Right ventricle myocardium superior (tissue), 1 donor: ENCODE measurements around the gene TMEM109. TPM values are rescaled to one million over a fixed set of nuclear protein-coding genes. Genes with fewer than 3 reads are reported as not detected.
A peak's percentile ranks its signal among the peaks of the same experiment; 100 is the strongest.

Experiments
- ATAC-seq: fragments of 200-7000 bp; cut with Tn5 transposase; one replicate; pipeline ENCODE4 v1.9.1; 2020; ENCODE audit warnings: mild to moderate bottlenecking; ENCODE audit not compliant: poor library complexity
- DNase-seq: peaks from one replicate; pipeline ENCODE4 v3.0.0-alpha.2; 2020
- intact Hi-C: fragments of 100-400 bp; cut with DNase I; formaldehyde crosslinking; loops from one replicate; pipeline ENCODE4 v1.11.2; 2022
- total RNA-seq: library from RNA; stranded (reverse); fragmentation: NEBNext Ultra II Directional; extraction: Animal tissue kit (Norgen Biotek cat#: 25700); gene quantifications from one replicate; pipeline ENCODE4 v1.2.1, GENCODE V29; 2021
- donor health status: DM: no; HTN: yes; CAD: no; lungs with severe emphysema.

The TMEM109 gene
- total RNA-seq, 1 donor from 2014 or later: 82.2 TPM

DNA sequence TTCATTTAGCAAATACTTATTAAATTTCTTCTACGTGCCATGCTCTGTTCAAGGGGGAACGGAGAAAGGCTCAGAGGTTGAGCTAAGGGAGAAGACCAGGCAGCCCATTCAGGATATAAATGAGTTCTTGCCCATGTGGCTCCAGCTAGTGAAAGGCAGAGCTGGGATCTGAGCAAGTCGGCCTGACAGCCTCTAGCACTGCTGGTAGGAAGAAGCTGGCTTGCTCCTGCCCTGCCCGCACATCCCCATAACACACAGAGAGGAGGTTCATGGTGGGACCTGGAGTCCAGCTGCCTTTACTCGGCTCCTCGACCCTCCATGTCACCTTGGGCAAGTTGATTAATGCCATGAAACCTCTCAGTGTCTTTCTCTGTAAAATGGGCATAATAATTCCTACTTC is 36.1 kb downstream of the TMEM109 start:
- DNase-seq: no peak
- intact Hi-C loops: no loop called here
- ATAC-seq: no peak

- peak; percentile 69 for DNase-seq
- intact Hi-C loops: no loop called here
- ATAC-seq: peak; percentile 11
Observed at GRCh38 chr11:60950933-60951605, 37.1 kb downstream of the TMEM109 start.

- DNase-seq (no peak), ATAC-seq (peak; percentile 17)
- intact Hi-C loops: no loop called here
Observed at GRCh38 chr11:60951606-60951903, 37.6 kb downstream of the TMEM109 start.

DNA sequence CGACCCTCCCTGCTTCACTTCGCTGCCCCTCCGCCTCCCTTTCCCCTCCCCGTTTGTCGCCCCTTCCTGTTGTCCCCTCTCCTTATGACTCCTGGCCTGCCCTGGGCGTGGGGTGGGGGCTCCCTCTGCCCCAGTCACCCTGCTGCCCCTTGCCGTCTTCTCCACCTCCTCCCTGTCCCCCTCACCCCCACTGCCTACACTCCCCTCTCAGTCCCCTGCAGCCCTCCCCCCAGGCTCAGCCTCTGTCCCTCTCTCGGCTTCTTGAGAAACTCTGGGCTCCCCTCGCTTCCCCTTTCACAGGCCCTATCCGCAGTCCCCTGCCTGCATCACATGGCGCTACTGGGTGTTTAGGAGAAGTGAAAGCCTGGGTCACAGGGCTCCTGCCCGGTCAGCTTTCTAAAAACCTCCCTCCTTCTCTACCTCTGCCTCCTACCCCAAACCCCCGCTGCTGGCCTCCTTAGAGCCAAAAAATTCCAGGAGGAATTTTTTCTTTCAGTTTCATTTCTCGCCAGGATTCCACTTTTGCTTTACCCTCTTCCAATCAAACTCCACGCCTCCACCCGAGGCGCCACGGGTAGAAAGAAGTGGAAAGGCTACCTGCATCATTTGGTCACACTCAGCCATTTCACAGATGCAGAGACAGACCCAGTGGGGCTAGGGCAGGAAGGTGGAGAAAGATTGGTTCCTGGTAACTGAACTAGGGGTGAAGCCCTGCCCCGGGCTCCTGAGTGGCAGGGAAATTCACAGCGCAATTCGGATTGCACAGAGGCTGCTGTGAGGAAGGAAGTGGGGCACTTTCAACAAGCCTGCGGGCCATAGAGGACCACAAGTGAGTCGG is 38.2 kb downstream of the TMEM109 start, which contains the start of gene SLC15A3:
Gene SLC15A3 (minus strand): TSS at position 273 of the 838 bp plus-strand sequence. CDS start 625 bp downstream, outside the sequence.
- DNase-seq (peak; percentile 84), ATAC-seq (peak; percentile 82)
- intact Hi-C loops: no loop called here

GRCh38 chr11:60952742-60953170 is 38.8 kb downstream of the TMEM109 start:
- DNase-seq (no peak), ATAC-seq (peak; percentile 20)
- intact Hi-C loops: no loop called here

DNA sequence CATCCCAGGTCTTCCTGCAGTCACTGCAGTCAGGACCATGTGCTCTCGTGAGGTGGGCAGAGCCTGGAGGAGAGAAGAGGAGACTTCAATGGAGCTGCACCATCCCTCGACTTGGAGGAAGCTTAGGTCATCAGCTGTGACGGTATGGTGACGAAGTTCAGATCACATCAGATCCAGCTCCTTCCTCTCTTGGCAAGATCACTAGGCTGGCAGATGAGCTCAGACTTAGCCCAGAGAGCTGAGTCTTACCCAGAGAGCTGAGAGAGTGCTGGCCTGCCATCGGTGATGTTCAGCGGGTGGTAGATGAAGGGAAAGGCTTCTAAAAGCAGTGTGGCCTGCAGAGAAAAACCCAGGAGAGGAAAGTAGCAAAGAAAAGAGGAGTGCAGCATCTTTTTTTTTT is 39.8 kb downstream of the TMEM109 start:
- intact Hi-C loops: no loop called here
- ATAC-seq: no peak
- DNase-seq: no peak

DNA sequence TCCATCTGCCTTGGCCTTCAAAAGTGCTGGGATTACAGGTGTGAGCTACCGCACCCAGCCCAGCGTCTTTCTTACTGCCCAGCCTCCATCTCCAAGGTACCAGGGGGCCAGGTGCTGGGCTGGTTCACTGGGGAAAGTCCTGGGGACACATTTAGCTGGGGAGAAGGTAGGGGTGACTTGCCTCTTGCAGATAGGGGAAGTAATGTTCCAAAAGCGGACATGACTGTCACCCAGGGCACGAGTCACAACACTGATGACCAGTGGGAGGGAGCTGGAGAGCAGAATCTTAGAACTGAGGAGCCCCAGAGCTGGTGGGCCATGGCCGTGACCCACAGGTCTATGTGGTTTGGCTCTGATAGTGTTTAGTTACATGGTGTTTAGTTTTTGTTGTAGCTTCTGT is 40.5 kb downstream of the TMEM109 start:
- DNase-seq: no peak
- intact Hi-C loops: no loop called here
- no peak for ATAC-seq

DNA sequence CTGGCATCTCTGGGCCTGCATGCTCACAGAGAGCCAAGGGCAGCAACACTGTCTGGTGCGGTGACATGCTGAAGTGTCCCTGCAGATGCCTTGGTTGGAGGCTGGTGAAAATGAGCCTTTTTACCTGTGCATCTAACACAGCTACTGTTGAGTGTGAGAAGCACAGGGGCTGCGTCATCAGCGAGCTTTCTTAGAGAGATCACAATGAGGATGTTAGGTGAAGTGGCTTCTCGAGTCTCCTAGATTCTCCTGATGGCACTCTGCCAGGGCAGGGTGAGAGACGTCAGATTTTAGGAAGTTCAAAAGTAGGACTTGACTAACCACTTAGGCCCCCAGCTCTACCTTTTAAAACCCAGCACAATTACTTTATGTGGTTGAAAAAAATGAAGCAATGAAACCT is 41.6 kb downstream of the TMEM109 start:
- intact Hi-C loops: no loop called here

GRCh38 chr11:60957188-60957587 is 43.2 kb downstream of the TMEM109 start:
- DNase-seq (no peak), ATAC-seq (no peak)
- intact Hi-C loops: no loop called here

More for the DNA sequence above, 41.6 kb downstream of the TMEM109 start:
- ATAC-seq (no peak), DNase-seq (no peak)

DNA sequence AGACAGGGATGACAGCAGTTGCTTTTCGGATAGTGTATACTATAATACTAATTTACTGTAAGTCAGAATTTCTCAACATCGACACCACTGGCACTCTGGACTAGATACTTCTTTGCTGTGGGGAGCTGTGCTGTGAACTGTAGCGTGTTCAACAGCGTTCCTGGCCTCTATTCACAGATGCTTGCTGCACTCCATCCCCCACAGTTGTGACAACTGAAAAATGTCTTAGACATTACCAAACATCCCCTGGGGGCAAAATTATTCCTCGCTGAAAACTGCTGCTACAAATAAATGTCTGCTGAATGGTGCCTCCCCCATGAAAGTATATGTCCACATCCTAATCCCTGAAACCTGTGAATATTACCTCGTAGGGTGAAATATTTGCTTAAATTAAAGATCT is 45.5 kb downstream of the TMEM109 start:
- no peak for ATAC-seq

DNA sequence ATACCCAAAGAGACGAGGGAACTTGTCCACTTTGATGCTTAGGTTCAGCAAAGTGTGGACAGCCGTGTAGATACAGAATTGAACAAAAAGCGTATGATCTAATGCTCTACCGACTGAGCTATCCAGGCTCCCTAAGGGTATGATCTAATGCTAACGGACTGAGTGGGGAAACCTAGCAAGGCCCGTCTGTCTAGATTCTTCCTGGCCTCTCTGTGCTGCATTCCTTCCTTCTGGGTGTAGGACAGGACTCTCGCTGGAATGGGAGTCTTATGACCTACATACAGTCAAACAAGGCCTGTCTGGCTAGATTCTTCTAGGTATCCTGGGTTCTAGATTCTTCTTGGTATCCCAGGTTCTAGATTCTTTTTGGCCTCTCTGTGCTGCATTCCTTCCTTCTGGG is 46.4 kb downstream of the TMEM109 start:
- intact Hi-C loops: no loop called here
- DNase-seq: no peak
- no peak for ATAC-seq

More for the DNA sequence above, 45.5 kb downstream of the TMEM109 start:
- intact Hi-C loops: no loop called here
- no peak for DNase-seq

DNA sequence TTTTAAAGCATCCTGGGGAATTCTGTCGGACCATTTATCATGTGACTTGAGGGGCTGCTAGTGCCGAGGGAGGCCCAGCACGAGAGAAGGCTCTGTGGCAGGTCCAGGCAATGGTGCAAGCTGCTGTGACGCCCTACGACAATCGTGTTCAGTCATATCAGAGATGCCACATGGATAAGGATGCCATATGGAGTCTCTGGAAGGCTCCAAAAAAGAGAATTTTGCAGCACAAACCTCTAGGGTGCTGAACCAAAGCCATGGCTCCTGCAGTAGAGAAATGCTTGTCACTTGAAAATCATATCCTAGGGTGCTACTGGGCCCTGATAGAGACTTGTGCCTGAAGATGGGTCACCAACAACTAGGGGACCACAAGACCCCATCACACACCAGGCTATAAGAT is 50.8 kb downstream of the TMEM109 start:
- DNase-seq (no peak), ATAC-seq (no peak)
- intact Hi-C loops: no loop called here

DNA sequence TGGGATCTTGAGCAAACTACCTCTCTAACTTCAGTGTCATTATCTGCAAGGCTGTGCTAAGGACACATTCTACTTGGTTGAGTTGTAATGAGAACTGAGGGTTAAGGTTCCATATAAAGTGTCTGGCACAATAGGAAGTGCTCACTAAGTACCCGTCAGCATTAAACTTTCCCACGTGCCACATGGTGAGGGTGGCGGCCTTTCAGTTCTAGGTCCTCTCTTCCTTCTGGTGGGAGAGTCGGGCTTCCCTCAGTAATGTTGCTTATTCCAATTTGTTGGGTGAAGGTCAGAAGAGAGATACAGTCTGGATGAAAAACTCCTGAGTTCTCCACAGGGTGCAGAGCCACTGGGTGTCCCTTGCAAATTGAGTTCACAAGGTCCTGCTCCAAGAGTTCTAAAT is 52.9 kb downstream of the TMEM109 start:
- intact Hi-C loops: no loop called here
- DNase-seq (no peak), ATAC-seq (no peak)

DNA sequence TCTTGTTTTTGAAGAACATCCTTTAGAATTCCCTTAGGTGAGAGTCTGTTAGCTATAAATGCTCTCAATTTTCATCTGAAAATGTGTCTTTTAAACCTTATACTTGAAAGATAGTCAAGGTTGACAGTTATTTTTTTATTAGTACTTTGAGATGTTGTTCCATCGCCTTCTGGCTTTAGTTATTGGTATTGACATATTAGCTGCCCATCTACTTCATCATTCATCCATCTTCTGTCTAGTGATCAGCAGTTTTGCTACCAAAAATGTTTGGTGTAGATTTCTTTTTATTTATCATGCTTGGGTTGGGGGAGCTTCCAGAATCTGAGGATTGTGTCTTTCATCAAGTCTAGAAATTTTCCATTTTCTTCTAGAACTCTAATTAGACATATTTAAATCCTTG is 54.3 kb downstream of the TMEM109 start:
- no peak for ATAC-seq
- intact Hi-C loops: no loop called here
- no peak for DNase-seq

- DNase-seq: peak; percentile 77
- ATAC-seq: peak; percentile 80
- intact Hi-C loops: no loop called here
Observed at GRCh38 chr11:60970369-60970774, 56.4 kb downstream of the TMEM109 start.

DNA sequence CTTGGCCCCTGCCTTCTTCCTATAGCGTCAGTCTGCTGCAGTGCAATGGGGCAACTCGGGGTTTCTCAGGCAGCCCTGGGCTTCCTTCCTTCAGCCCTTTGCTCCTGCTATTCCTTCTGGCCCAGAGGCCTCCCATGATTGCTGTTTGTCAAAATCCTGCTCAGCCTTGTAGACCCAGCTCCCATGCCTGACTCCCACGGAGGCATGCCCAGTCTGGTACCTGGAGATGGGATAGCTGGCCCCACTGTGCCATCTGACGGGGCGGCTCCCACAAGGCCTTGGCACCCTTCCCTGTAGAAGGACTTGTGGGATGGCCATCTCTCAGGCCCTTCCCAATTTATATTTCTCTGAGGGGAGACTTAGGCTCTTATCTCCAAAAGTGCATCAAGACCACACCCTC is 56.9 kb downstream of the TMEM109 start:
- ATAC-seq: no peak
- intact Hi-C loops: no loop called here
- DNase-seq: no peak

DNA sequence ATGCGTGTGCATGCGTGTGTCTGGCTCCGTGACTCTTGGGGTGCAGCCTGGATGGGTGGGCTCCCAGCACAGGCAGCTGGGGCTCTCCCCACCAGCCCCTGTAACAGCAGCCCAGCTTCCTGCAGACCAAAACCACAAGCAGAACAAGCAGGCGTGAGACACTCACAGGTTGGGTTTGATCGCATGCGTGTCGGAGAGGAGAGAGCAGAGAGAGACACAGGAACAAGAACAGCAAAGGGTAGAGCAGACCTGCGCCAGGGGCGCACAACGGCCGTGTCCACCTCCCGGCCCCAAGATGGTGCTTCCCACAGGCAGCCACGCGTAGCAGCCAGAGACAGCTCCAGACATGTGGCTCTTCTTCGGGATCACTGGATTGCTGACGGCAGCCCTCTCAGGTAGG is 57.6 kb downstream of the TMEM109 start, which contains the start of gene CD6:
Gene CD6 (plus strand): TSS at position 161 of the 400 bp plus-strand sequence. CDS start 186 bp downstream, at position 347.
- intact Hi-C loops: no loop called here
- no peak for ATAC-seq
- no peak for DNase-seq

DNA sequence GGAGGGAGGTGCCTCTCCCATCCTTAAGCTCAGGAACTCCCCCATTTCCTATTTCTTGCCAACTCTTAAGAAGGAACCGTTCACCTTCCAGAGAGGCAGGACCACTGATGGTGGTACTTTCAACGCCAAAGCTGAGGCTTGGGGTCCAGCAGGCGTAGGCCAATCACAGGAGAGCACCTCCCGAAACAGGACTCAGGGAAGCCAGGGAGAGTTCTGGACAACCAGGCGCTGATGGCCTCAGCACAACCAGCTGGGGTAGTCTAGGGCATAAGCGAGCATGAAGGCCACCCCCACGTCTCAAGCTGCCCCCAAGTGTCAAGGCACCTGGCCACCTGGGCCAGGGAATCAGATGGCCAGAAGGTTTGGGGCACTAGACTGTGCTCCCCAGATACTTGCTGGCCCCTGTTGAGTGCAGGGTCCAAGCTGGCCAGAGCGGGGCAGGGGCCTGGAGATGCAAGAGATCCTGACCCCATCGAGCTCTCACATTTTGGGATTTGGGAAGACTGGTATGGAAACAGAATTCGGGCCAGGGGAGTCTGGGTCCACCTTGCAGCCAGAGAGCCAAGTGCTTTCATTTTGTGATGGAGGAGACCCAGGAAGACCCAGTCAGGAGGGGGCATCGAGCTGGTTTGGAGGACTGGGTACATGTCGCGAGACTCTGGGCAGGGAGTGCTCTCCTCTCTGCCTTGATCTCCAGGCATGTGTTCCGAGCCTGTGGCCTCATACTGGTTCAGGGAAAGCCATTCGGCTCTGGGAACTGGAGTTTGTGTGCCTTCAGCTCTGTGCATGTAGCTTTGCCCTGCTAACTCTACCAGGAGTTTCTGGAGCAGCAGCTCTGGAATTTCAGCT is 58.4 kb downstream of the TMEM109 start:
- no peak for ATAC-seq
- intact Hi-C loops: no loop called here
- DNase-seq: no peak
